GM08714 (cell line): ENCODE data around the gene GRM1.

Source experiments
- H3K4me3 ChIP-seq: fragments of 200-500 bp; sonication (Bioruptor generic); 2 replicates; pipeline ENCODE4 v1.5.1; 2014; ENCODE audit warnings: mild to moderate bottlenecking, low read length, inconsistent platforms
- ZNF274 ChIP-seq: IDR thresholded peaks from 2 replicates; pipeline ENCODE4 v1.6.1; 2012; ENCODE audit warnings: mild to moderate bottlenecking, low read depth, low read length

The GRM1 gene

GRCh38 chr6:146289816-146290588 is 261.1 kb downstream of the GRM1 start:
- TF ChIP-seq ZNF274: no peak

GRCh38 chr6:146290589-146290901 is 261.7 kb downstream of the GRM1 start:
- H3K4me3 ChIP-seq: no peak overlapping the region
- TF ChIP-seq ZNF274: no peak

More at GRCh38 chr6:146289816-146290588, 261.1 kb downstream of the GRM1 start:
- H3K4me3 ChIP-seq: no peak overlapping the region

GRCh38 chr6:146292506-146292905 is 263.6 kb downstream of the GRM1 start:
- H3K4me3 ChIP-seq: no peak overlapping the region
- no peak for TF ChIP-seq ZNF274

- no peak for TF ChIP-seq ZNF274
- no peak overlapping the region for H3K4me3 ChIP-seq
Observed at GRCh38 chr6:146295695-146296094, 266.8 kb downstream of the GRM1 start.

GRCh38 chr6:146297815-146298214 is 269.0 kb downstream of the GRM1 start:
- H3K4me3 ChIP-seq: no peak overlapping the region
- TF ChIP-seq ZNF274: no peak

- no peak for TF ChIP-seq ZNF274
- H3K4me3 ChIP-seq: no peak overlapping the region
Observed at GRCh38 chr6:146300521-146300920, 271.7 kb downstream of the GRM1 start.

GRCh38 chr6:146301764-146302163 is 272.9 kb downstream of the GRM1 start:
- no peak overlapping the region for H3K4me3 ChIP-seq
- no peak for TF ChIP-seq ZNF274

- no peak overlapping the region for H3K4me3 ChIP-seq
- TF ChIP-seq ZNF274: no peak
Observed at GRCh38 chr6:146302994-146303393, 274.1 kb downstream of the GRM1 start.

DNA sequence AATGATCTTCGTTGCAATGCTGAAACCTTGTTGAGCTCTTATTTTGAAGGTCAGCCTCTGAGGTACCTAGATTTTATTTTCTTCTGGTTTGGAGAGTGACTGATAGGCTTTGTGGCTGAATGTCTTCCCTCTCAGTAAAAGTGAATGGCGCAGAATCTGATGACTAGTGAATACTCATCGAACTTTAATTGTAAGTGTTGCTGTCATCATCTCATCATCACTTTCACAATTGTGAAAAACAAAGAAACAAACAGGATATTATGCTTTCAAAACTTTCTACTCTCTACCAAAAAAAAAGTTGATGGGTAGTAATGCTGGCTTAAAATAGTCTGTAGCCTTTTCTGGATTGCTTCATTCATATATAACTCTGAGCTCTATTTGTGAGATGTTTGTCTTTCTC is 275.3 kb downstream of the GRM1 start:
- H3K4me3 ChIP-seq: no peak overlapping the region
- no peak for TF ChIP-seq ZNF274

DNA sequence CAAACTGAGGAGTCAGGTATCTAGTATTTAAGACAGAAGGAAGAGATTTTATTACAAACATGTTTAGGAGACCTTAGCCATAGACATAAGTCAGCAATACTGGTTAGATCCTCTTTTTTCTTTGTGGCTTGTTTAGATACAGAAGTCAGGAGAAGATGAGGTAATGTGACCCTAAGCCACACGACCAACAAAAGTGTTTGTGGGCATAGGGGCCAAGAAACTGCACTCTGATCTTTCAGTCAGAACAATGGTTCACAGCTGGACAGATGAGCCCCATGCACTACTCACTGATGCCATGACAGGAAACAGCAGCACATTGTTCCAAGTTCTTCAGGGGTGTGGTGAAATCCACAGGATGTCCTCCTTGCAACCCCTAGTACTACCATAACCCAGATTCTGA is 276.2 kb downstream of the GRM1 start:
- no peak for TF ChIP-seq ZNF274
- H3K4me3 ChIP-seq: no peak overlapping the region

- H3K4me3 ChIP-seq: no peak overlapping the region
- TF ChIP-seq ZNF274: no peak
Observed at GRCh38 chr6:146305951-146306350, 277.1 kb downstream of the GRM1 start.

DNA sequence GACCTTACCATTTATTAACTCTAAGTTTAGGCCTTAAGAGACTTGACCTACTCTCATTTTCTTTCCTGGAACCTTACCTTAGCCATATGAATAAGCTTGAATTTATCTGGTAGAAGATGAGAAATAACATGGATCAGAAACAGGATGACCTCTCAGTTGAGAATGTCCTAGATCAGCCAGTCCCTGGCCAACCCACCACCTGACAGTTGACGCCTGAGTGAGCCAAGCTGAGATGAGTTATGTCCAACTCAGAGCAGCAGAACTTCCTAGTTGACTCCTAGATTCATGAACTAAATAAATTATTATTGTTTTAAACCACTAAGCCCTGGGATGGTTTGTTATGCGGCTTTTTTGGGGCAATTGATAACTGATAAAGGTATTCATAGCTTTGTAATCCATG is 281.8 kb downstream of the GRM1 start:
- H3K4me3 ChIP-seq: no peak overlapping the region
- TF ChIP-seq ZNF274: no peak

DNA sequence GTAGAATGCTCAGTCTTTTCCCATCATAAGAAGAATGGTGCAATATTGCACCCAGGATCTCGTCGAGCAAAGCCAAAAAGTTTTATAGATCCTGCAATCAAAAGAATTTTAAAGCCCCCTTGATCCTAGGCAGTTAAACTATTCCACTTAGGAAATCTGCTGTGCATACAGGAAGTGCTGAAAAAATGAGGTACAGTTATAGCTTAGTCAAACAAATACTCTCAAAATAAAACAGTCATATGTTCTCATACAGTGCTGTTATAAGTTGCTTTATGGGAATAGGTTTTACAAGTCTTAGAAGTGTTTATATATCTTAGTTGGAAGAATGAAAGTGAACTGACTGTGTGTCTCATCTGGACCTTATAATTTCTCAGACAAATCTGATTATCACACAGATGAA is 282.2 kb downstream of the GRM1 start:
- no peak overlapping the region for H3K4me3 ChIP-seq
- no peak for TF ChIP-seq ZNF274

DNA sequence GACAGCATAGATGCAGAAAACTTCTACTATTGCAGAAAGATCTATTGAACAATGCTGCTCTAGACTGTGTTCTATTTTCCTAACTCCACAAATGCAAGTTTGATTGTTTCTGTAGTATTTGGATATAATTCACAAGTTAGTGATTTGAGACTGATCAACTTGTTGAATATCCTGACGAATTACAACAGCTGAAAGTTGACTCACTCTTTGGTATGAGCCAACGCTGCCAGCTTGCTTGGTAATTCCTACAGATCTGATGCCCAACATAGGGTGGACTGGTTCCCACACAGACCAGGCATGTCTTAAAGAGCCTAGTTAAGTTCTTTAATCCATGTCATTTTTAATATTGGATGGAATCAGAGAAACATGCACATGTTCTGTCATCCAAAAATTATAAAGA is 283.7 kb downstream of the GRM1 start:
- TF ChIP-seq ZNF274: no peak
- H3K4me3 ChIP-seq: no peak overlapping the region

- H3K4me3 ChIP-seq: no peak overlapping the region
- no peak for TF ChIP-seq ZNF274
Observed at GRCh38 chr6:146315381-146316174, 286.7 kb downstream of the GRM1 start.

DNA sequence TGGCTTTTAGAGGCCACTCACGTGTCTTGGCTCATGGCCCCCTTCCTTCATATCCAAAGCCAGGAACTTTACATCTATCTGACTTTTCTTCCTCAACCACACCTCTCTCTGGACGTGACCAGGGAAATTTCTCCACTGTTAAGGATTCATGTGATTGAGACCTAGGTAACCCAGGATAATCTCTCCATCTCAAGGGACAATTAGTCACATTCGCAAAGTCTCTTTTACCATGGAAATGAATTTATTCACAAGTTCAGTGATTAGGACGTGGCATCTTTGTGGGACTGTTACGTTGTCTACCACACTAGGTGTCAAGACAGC is 287.3 kb downstream of the GRM1 start:
- H3K4me3 ChIP-seq: no peak overlapping the region
- no peak for TF ChIP-seq ZNF274

DNA sequence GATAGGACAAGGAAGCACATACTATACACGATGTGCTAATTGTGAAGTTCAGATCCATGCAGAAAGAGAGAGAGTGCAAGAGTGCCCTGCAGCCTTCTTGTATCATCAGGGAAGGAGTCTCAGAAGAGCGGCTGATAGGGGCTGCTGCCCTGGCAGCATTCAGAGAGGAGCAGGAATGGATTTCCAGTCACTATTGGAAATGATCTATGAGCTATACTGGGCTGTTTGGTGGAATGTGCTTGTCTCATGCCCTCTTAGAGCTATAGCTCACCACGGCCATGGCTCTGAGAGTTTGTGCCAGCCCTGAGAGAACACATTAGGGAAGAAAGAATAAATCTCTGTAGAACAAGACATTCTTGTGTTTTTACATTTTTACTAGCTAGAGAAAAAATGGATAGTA is 302.2 kb downstream of the GRM1 start:
- H3K4me3 ChIP-seq: no peak overlapping the region
- no peak for TF ChIP-seq ZNF274
